Thymus (tissue), 11 donors: ENCODE data around the gene ACTA1. TPM values are rescaled to one million over a fixed set of nuclear protein-coding genes. Genes with fewer than 3 reads are reported as not detected.

Experiments
- DNase-seq, 9 donors: peaks; one replicate each; pipeline ENCODE4 v3.0.0-alpha.2; 2013; ENCODE audit warnings: low spot score in 9 of 9, low read depth in 6 of 9, missing footprints in 1 of 9
- H3K27ac ChIP-seq, 2 donors: one replicate each; pipeline ENCODE4 v1.5.1; 2013; ENCODE audit warnings: control low read depth in 1 of 2, low read depth in 1 of 2, low read length in 1 of 2, mild to moderate bottlenecking in 1 of 2, moderate library complexity in 1 of 2
- H3K27me3 ChIP-seq, 2 donors: one replicate each; pipeline ENCODE4 v1.5.1; 2013; ENCODE audit warnings: low read length in 1 of 2; ENCODE audit not compliant: control insufficient read depth in 2 of 2, insufficient read depth in 1 of 2
- H3K36me3 ChIP-seq, 2 donors: one replicate each; pipeline ENCODE4 v1.5.1; 2013; ENCODE audit warnings: low read length in 1 of 2, mild to moderate bottlenecking in 1 of 2, moderate library complexity in 1 of 2; ENCODE audit not compliant: control insufficient read depth in 2 of 2, insufficient read depth in 2 of 2
- H3K4me1 ChIP-seq, 2 donors: one replicate each; pipeline ENCODE4 v1.5.1; 2013; ENCODE audit warnings: low read length in 2 of 2; ENCODE audit not compliant: control insufficient read depth in 2 of 2, insufficient read depth in 2 of 2
- H3K4me3 ChIP-seq, 2 donors: one replicate each; pipeline ENCODE4 v1.5.1; 2013; ENCODE audit warnings: low read length in 2 of 2, control low read depth in 1 of 2, mild to moderate bottlenecking in 1 of 2
- H3K9me3 ChIP-seq, 2 donors: one replicate each; pipeline ENCODE4 v1.5.1; 2013; ENCODE audit warnings: low read length in 1 of 2, mild to moderate bottlenecking in 1 of 2; ENCODE audit not compliant: control insufficient read depth in 2 of 2, insufficient read depth in 1 of 2
- WGBS: extraction: QIAGEN DNeasy Blood & Tissue Kit; methylation state at CpG from one replicate; pipeline ENCODE4 v1.1.7; 2013; 5-methylcytosine and 5-hydroxymethylcytosine counted together
- polyA plus RNA-seq: library from polyadenylated mRNA; stranded (reverse); fragments of 200-250 nt; gene quantifications from one replicate; pipeline ENCODE4 v1.2.3, GENCODE V29; 2013
- total RNA-seq: library from RNA; stranded (reverse); fragments of 120-200 nt; gene quantifications from one replicate; pipeline ENCODE4 v1.2.4, GENCODE V29; 2013
- donor health status: healthy.

Gene ACTA1
- total and polyA plus RNA-seq, 2 donors, result 1.5 to 6.4 TPM

- Histone ChIP-seq H3K4me1 (no peaks in the 10 kb centered on the region), H3K9me3 (no peaks in the 10 kb centered on the region), H3K36me3 (peaks cover 24 to 40% of the 10 kb centered on the region in 2 donors), H3K4me3 (no peak overlapping the region), H3K27me3 (no peaks in the 10 kb centered on the region), H3K27ac (no peak overlapping the region)
- no peak for DNase-seq
- 94% methylated on average over 2 of the region's 2 CpGs for WGBS
Measured at GRCh38 chr1:229448845-229449244, 15.0 kb upstream of the ACTA1 start.

DNA sequence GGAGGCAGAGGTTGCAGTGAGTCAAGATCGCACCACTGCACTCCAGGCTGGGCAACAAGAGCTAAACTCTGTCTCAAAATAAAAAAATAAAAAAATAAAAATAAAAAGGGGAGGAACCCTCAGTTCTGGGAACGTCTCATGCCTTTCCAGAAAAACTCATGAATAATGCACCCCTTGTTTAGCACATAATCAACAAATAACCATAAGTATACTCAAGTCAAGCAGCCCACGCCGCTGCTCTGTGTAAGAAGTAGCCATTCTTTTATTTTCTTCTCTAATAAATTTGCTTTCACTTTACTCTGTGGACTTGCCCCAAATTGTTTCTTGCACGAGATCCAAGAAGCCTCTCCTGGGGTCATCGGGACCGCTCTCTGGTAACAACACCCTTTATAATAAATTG, 14.5 kb upstream of the ACTA1 start:
- 98% methylated on average over 7 of the region's 7 CpGs for WGBS
- no peaks in the 10 kb centered on the region for H3K9me3 ChIP-seq
- H3K27ac ChIP-seq, result no peak overlapping the region
- no peak overlapping the region for H3K4me3 ChIP-seq
- H3K4me1 ChIP-seq, result no peaks in the 10 kb centered on the region
- peaks cover 24 to 44% of the 10 kb centered on the region in 2 donors for H3K36me3 ChIP-seq
- DNase-seq, result no peak
- H3K27me3 ChIP-seq, result no peaks in the 10 kb centered on the region

- Histone ChIP-seq H3K4me3 (no peak overlapping the region), H3K9me3 (no peaks in the 10 kb centered on the region), H3K27me3 (no peaks in the 10 kb centered on the region), H3K36me3 (peaks cover 24 to 50% of the 10 kb centered on the region in 2 donors), H3K4me1 (no peaks in the 10 kb centered on the region), H3K27ac (no peak overlapping the region)
- 97% methylated on average over 11 of the region's 11 CpGs for WGBS
- DNase-seq, result no peak
Measured at GRCh38 chr1:229447809-229448252, 13.9 kb upstream of the ACTA1 start.

DNA sequence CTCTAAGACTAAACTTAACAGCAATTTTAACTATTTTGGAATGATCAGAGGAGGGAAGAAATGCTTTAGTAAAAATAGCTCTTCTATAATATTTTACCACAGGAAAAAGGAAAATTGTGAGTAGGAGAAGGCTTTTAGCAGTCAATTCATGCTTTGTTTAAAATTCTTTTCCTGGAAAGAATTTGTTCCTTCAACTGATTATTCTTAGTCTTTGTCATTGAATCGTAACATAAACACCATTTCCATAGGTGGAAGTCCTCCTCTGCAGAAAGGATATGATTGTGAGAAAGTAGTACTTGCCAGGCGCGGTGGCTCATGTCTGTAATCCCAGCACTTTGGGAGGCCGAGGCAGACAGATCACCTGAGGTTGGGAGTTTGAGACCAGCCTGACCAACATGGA, 11.9 kb upstream of the ACTA1 start:
- no peaks in the 10 kb centered on the region for H3K4me1 ChIP-seq
- no peaks in the 10 kb centered on the region for H3K27me3 ChIP-seq
- H3K27ac ChIP-seq, result no peak overlapping the region
- no peak overlapping the region for H3K4me3 ChIP-seq
- no peaks in the 10 kb centered on the region for H3K9me3 ChIP-seq
- no peak for DNase-seq
- H3K36me3 ChIP-seq, result peaks cover 19 to 58% of the 10 kb centered on the region in 2 donors
- 99% methylated on average over 4 of the region's 4 CpGs for WGBS

GRCh38 chr1:229440851-229441537, 7.1 kb upstream of the ACTA1 start:
- WGBS, result 92% methylated on average over 5 of the region's 5 CpGs
- no peaks in the 10 kb centered on the region for H3K9me3 ChIP-seq
- no peak for DNase-seq
- H3K4me1 ChIP-seq, result no peaks in the 10 kb centered on the region
- no peak overlapping the region for H3K27ac ChIP-seq
- peaks cover 4 to 14% of the 10 kb centered on the region in 2 donors for H3K27me3 ChIP-seq
- H3K4me3 ChIP-seq, result no peak overlapping the region
- peaks cover 14 to 42% of the 10 kb centered on the region in 2 donors for H3K36me3 ChIP-seq

DNA sequence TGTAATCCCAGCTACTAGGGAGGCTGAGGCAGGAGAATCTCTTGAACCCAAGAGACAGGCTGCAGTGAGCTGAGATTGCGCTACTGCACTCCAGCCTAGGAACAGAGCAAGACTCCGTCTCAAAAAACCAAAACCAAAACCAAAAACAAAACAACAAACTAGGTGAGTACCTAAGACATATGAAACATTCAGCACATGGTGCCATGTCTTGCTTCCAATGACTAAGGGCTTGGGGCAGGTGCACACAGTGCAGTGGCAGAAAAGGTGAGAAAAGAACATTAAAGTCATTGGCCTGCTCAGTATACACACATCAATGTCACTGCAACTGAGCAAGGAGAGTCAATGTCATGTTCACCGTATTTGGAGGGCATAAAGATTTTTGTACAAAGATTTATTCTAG, 4.1 kb upstream of the ACTA1 start:
- peaks cover 14 to 23% of the 10 kb centered on the region in 2 donors for H3K36me3 ChIP-seq
- peaks cover 31 to 43% of the 10 kb centered on the region in 2 donors for H3K27me3 ChIP-seq
- no peaks in the 10 kb centered on the region for H3K9me3 ChIP-seq
- DNase-seq, result no peak
- H3K4me3 ChIP-seq, result no peak overlapping the region
- 97% methylated on average over 3 of the region's 3 CpGs for WGBS
- H3K4me1 ChIP-seq, result no peaks in the 10 kb centered on the region
- H3K27ac ChIP-seq, result no peak overlapping the region

GRCh38 chr1:229437443-229437842, 3.5 kb upstream of the ACTA1 start:
- whole genome bisulfite sequencing, result 99% methylated on average over 2 of the region's 2 CpGs
- peaks cover 0 to 1% of the 10 kb centered on the region in 2 donors for H3K9me3 ChIP-seq
- H3K4me1 ChIP-seq, result no peaks in the 10 kb centered on the region
- no peak overlapping the region for H3K27ac ChIP-seq
- H3K4me3 ChIP-seq, result no peak overlapping the region
- no peak for DNase-seq
- peaks cover 36 to 48% of the 10 kb centered on the region in 2 donors for H3K27me3 ChIP-seq
- peaks cover 14 to 21% of the 10 kb centered on the region in 2 donors for H3K36me3 ChIP-seq

DNA sequence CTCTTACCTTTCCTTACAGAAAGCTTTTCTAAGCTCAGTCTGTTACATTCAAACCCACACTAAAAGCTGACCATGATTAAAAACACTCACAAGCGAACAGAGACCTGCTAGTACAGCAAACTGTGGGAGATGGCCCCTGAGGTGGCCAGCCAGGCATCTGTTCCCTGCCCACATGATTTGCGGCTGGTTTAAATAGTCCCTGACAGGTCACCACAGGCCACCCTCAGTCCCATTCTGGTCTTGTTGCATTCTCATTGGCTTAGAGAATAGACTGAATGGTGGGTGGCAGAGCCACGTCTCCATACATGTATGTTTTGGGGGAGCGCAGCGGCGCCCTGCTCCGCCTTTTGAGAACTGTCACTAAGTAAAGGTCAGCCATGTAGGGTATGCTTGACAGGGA, 2.3 kb upstream of the ACTA1 start:
- Histone ChIP-seq H3K4me3 (no peak overlapping the region), H3K4me1 (peaks cover 0 to 5% of the 10 kb centered on the region in 2 donors), H3K27ac (no peak overlapping the region), H3K27me3 (peaks cover 48 to 61% of the 10 kb centered on the region in 2 donors), H3K36me3 (peaks cover 14% of the 10 kb centered on the region in 2 donors), H3K9me3 (peaks cover 1 to 3% of the 10 kb centered on the region in 2 donors)
- 80% methylated on average over 7 of the region's 7 CpGs for WGBS
- no peak for DNase-seq

DNA sequence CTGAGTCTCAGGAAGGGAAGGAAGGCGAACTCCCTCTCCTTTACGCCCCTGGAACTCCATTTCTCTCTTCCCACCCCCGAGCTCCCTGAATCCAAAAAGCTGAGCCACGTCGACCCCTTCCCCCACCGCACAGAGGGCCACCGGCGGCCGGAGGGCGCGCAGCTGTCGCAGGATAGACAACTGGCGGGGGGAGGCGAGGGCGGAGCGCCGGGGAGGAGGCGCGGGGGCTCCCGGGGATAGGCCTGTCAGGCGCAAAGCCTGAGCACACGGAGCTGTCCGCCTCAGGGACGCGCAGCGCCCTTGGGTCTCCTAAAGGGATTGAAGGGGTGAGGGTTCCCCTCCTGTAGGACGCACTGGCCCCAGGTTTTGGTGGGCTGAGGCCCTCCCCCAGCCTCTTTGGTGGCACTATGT, 752 bp upstream of the ACTA1 start:
- H3K36me3 ChIP-seq, result peaks cover 1 to 2% of the 10 kb centered on the region in 2 donors
- no peak overlapping the region for H3K27ac ChIP-seq
- no peak for DNase-seq
- H3K27me3 ChIP-seq, result peaks cover 63 to 76% of the 10 kb centered on the region in 2 donors
- H3K9me3 ChIP-seq, result peaks cover 1 to 3% of the 10 kb centered on the region in 2 donors
- H3K4me1 ChIP-seq, result peaks cover 0 to 9% of the 10 kb centered on the region in 2 donors
- no peak overlapping the region for H3K4me3 ChIP-seq
- WGBS, result 7% methylated on average over 27 of the region's 27 CpGs
